Fibroblast of lung (primary cell): ENCODE measurements around the gene GPR137.
"Not testable (repeated sequence)": the region's sequence is repeated elsewhere in the genome, so short reads cannot be mapped to it uniquely, and the experiment has no call there.

Experiments
- EZH2 ChIP-seq: IDR thresholded peaks from 2 replicates; pipeline ENCODE4 v1.5.1; 2012; ENCODE audit warnings: low read length, control low read depth, mild to moderate bottlenecking; ENCODE audit errors: missing control alignments
- TF ChIP-seq, protein P1 (sequence below), 2 donors: IDR thresholded peaks in 1 of 2; conservative IDR thresholded peaks in 1 of 2; 1 replicate in 1 of 2; 2 replicates in 1 of 2; pipeline ENCODE4 v1.5.1; 2011 to 2012; ENCODE audit warnings: low read length in 2 of 2, control low read depth in 1 of 2, inconsistent platforms in 1 of 2, low read depth in 1 of 2, mild to moderate bottlenecking in 1 of 2

- TF ChIP-seq, protein P1, sequence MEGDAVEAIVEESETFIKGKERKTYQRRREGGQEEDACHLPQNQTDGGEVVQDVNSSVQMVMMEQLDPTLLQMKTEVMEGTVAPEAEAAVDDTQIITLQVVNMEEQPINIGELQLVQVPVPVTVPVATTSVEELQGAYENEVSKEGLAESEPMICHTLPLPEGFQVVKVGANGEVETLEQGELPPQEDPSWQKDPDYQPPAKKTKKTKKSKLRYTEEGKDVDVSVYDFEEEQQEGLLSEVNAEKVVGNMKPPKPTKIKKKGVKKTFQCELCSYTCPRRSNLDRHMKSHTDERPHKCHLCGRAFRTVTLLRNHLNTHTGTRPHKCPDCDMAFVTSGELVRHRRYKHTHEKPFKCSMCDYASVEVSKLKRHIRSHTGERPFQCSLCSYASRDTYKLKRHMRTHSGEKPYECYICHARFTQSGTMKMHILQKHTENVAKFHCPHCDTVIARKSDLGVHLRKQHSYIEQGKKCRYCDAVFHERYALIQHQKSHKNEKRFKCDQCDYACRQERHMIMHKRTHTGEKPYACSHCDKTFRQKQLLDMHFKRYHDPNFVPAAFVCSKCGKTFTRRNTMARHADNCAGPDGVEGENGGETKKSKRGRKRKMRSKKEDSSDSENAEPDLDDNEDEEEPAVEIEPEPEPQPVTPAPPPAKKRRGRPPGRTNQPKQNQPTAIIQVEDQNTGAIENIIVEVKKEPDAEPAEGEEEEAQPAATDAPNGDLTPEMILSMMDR (conservative IDR thresholded peaks at IDR 0.05 in 1 of 2, IDR thresholded peaks at IDR 0.05 in 1 of 2; ENCODE audit: low read depth in 1 of 2, low read length in 2 of 2): not testable (repeated sequence)
- not testable (repeated sequence) for TF ChIP-seq EZH2
These were observed 22.1 kb downstream of the GPR137 start for GRCh38 chr11:64307795-64308194.
